GM23338 (cell line): ENCODE results near the gene MRAS. TPM values are rescaled to one million over a fixed set of nuclear protein-coding genes. Genes with fewer than 3 reads are reported as not detected.

Experiments used
- ATAC-seq: fragments of 200-7000 bp; cut with Tn5 transposase; 3 replicates; pipeline ENCODE4 v1.9.1; 2020
- DNase-seq: peaks from one replicate; pipeline ENCODE4 v3.0.0-alpha.2; 2015; ENCODE audit warnings: low spot score
- H2AFZ ChIP-seq: fragments of 200-600 bp; sonication (generic); 2 replicates; pipeline ENCODE4 v1.8.0; 2016; ENCODE audit warnings: antibody characterized with exemption, mild to moderate bottlenecking, moderate library complexity
- H3F3A ChIP-seq: fragments of 200-600 bp; sonication (generic); replicated peaks from 2 replicates; pipeline ENCODE4 v1.8.0; 2017; ENCODE audit warnings: antibody characterized with exemption, mixed run types, low read depth
- H3K27ac ChIP-seq: fragments of 200-600 bp; sonication (generic); 2 replicates; pipeline ENCODE4 v1.6.1; 2016; ENCODE audit warnings: low read depth
- H3K27me3 ChIP-seq: fragments of 200-600 bp; sonication (generic); 2 replicates; pipeline ENCODE4 v1.8.0; 2016; ENCODE audit warnings: mild to moderate bottlenecking, mixed run types, moderate library complexity; ENCODE audit not compliant: insufficient read depth
- H3K36me3 ChIP-seq: fragments of 200-600 bp; sonication (generic); 2 replicates; pipeline ENCODE4 v1.8.0; 2016; ENCODE audit warnings: mild to moderate bottlenecking; ENCODE audit not compliant: insufficient read depth
- H3K4me1 ChIP-seq: fragments of 200-600 bp; sonication (generic); 2 replicates; pipeline ENCODE4 v1.8.0; 2016; ENCODE audit warnings: mild to moderate bottlenecking, moderate library complexity; ENCODE audit not compliant: insufficient read depth
- H3K4me2 ChIP-seq: fragments of 200-600 bp; sonication (generic); 2 replicates; pipeline ENCODE4 v1.7.1; 2017; ENCODE audit warnings: mixed run types
- H3K4me3 ChIP-seq: fragments of 200-600 bp; sonication (generic); 2 replicates; pipeline ENCODE4 v1.6.1; 2016; ENCODE audit warnings: mixed run types
- H3K79me2 ChIP-seq: fragments of 200-600 bp; sonication (generic); replicated peaks from 2 replicates; pipeline ENCODE4 v1.8.0; 2017; ENCODE audit warnings: mild to moderate bottlenecking; ENCODE audit not compliant: insufficient read depth
- H3K9me2 ChIP-seq: fragments of 200-600 bp; sonication (generic); 2 replicates; pipeline ENCODE4 v1.8.0; 2017; ENCODE audit not compliant: insufficient read depth
- H4K20me1 ChIP-seq: fragments of 200-600 bp; sonication (generic); replicated peaks from 2 replicates; pipeline ENCODE4 v1.8.0; 2017; ENCODE audit warnings: mild to moderate bottlenecking; ENCODE audit not compliant: insufficient read depth
- H3K27ac Mint-ChIP-seq: 2 replicates; pipeline ENCODE4 v1.8.0; 2020; ENCODE audit warnings: inconsistent platforms, mild to moderate bottlenecking, moderate library complexity, mixed read lengths
- H3K27me3 Mint-ChIP-seq: 3 replicates; pipeline ENCODE4 v1.8.0; 2022; ENCODE audit warnings: low read depth, mild to moderate bottlenecking, moderate library complexity, mixed read lengths, inconsistent platforms; ENCODE audit not compliant: insufficient read depth, poor library complexity
- H3K36me3 Mint-ChIP-seq: 3 replicates; pipeline ENCODE4 v1.8.0; 2021; ENCODE audit warnings: low read depth, mild to moderate bottlenecking, inconsistent platforms, moderate library complexity, mixed read lengths
- H3K4me1 Mint-ChIP-seq: 3 replicates; pipeline ENCODE4 v1.8.0; 2020; ENCODE audit warnings: mild to moderate bottlenecking, inconsistent platforms, mixed read lengths
- H3K4me3 Mint-ChIP-seq: 3 replicates; pipeline ENCODE4 v1.8.0; 2021; ENCODE audit warnings: moderate library complexity, mild to moderate bottlenecking, inconsistent platforms, mixed read lengths
- H3K9me3 Mint-ChIP-seq: 3 replicates; pipeline ENCODE4 v1.8.0; 2020; ENCODE audit warnings: moderate library complexity, mild to moderate bottlenecking, inconsistent platforms, mixed read lengths
- EZH2 ChIP-seq: fragments of 200-600 bp; sonication (generic); IDR thresholded peaks from one replicate; pipeline ENCODE4 v1.8.0; 2017; ENCODE audit warnings: antibody characterized with exemption, mild to moderate bottlenecking, low read depth; ENCODE audit not compliant: unreplicated experiment
- NANOG ChIP-seq: IDR thresholded peaks from 2 replicates; pipeline ENCODE4 v1.6.1; 2016; ENCODE audit warnings: antibody characterized with exemption, borderline replicate concordance
- POLR2AphosphoS5 ChIP-seq: IDR thresholded peaks from 2 replicates; pipeline ENCODE4 v1.6.1; 2016; ENCODE audit warnings: antibody characterized with exemption, low read depth
- STAT1 ChIP-seq: IDR thresholded peaks from one replicate; pipeline ENCODE4 v1.6.1; 2016; ENCODE audit warnings: antibody characterized with exemption; ENCODE audit not compliant: unreplicated experiment
- ZNF114 ChIP-seq: fragments of 250-450 bp; sonication (Bioruptor Pico); IDR thresholded peaks from 2 replicates; pipeline ENCODE4 v1.5.0; 2020; ENCODE audit warnings: mild to moderate bottlenecking, moderate library complexity
- polyA plus RNA-seq: library from polyadenylated mRNA; unstranded; fragments of >200 nt; fragmentation: Nextera tagmentation; extraction: Ambion mirVana; gene quantifications from 2 replicates; pipeline ENCODE4 v1.2.1, GENCODE V29; 2016
- total RNA-seq: library from RNA; depleted of rRNA; stranded (reverse); fragments of >200 nt; shearing (Covaris generic); gene quantifications from 2 replicates; pipeline ENCODE4 v1.2.3, GENCODE V29; 2014
- TF ChIP-seq, protein P1 (sequence below), 2 experiments: fragments of 200-600 bp in 1 of 2; sonication (generic) in 1 of 2; conservative IDR thresholded peaks; 2 replicates each; pipeline versions ENCODE4 v1.5.1 to v1.6.1; 2016 to 2017; ENCODE audit warnings: antibody characterized with exemption in 2 of 2, low read depth in 2 of 2, mild to moderate bottlenecking in 2 of 2, moderate library complexity in 1 of 2
- TF ChIP-seq, protein P2 (sequence below): IDR thresholded peaks from 2 replicates; pipeline ENCODE4 v1.6.1; 2016; ENCODE audit warnings: antibody characterized with exemption
- TF ChIP-seq, protein P3 (sequence below): IDR thresholded peaks from one replicate; pipeline ENCODE4 v1.6.1; 2018; ENCODE audit warnings: antibody characterized with exemption; ENCODE audit not compliant: unreplicated experiment

The MRAS gene
- total and polyA plus RNA-seq, 2 experiments from 2014 or later: 9.1 to 10.2 TPM

DNA sequence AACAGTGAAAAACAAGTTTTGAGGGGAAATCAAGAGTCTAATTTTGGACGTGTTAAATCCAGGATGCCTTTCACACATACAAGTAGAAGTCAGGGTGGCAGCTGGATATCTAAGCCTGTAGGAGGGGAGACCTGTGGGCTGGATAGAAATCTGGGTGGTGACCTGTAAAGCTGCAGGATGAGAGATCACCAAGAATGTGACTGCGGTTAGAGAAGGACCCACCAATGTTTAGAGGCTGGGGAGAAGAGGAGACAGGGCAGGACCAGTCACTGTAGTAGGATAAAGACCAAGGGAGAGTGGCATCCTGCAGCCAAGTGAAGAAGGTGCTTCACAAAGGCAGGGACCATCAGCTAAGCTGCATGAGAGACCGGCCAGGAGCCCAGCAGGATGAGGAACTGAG lies 36.2 kb downstream of the MRAS start:
- H3K27me3 ChIP-seq: no peaks in the 10 kb centered on the region
- no peak overlapping the region for H3K4me2 ChIP-seq
- H3K4me3 ChIP-seq: no peak overlapping the region
- Mint-ChIP-seq H3K4me3 (no peak overlapping the region), H3K4me1 (peaks cover 6% of the 10 kb centered on the region; the same call in 2 of the 3 replicates), H3K27ac (no peak overlapping the region), H3K27me3 (no peaks in the 10 kb centered on the region), H3K9me3 (peaks cover 3% of the 10 kb centered on the region; the same call in 2 of the 3 replicates), H3K36me3 (peaks cover 8% of the 10 kb centered on the region; the same call in 2 of the 3 replicates)
- no peaks in the 10 kb centered on the region for H4K20me1 ChIP-seq
- no peaks in the 10 kb centered on the region for H3K36me3 ChIP-seq
- DNase-seq: no peak
- no peaks in the 10 kb centered on the region for H3K4me1 ChIP-seq
- H2AFZ ChIP-seq: no peak overlapping the region
- no peaks in the 10 kb centered on the region for H3K9me2 ChIP-seq
- TF ChIP-seq EZH2 (no peak), NANOG (no peak), POLR2AphosphoS5 (no peak), ZNF114 (no peak), STAT1 (no peak)
- TF ChIP-seq, protein P1, sequence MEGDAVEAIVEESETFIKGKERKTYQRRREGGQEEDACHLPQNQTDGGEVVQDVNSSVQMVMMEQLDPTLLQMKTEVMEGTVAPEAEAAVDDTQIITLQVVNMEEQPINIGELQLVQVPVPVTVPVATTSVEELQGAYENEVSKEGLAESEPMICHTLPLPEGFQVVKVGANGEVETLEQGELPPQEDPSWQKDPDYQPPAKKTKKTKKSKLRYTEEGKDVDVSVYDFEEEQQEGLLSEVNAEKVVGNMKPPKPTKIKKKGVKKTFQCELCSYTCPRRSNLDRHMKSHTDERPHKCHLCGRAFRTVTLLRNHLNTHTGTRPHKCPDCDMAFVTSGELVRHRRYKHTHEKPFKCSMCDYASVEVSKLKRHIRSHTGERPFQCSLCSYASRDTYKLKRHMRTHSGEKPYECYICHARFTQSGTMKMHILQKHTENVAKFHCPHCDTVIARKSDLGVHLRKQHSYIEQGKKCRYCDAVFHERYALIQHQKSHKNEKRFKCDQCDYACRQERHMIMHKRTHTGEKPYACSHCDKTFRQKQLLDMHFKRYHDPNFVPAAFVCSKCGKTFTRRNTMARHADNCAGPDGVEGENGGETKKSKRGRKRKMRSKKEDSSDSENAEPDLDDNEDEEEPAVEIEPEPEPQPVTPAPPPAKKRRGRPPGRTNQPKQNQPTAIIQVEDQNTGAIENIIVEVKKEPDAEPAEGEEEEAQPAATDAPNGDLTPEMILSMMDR (conservative IDR thresholded peaks at IDR 0.05; ENCODE audit: low read depth in 2 of 2): no peak
- TF ChIP-seq, protein P2, sequence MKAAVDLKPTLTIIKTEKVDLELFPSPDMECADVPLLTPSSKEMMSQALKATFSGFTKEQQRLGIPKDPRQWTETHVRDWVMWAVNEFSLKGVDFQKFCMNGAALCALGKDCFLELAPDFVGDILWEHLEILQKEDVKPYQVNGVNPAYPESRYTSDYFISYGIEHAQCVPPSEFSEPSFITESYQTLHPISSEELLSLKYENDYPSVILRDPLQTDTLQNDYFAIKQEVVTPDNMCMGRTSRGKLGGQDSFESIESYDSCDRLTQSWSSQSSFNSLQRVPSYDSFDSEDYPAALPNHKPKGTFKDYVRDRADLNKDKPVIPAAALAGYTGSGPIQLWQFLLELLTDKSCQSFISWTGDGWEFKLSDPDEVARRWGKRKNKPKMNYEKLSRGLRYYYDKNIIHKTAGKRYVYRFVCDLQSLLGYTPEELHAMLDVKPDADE: no peak
- TF ChIP-seq, protein P3, sequence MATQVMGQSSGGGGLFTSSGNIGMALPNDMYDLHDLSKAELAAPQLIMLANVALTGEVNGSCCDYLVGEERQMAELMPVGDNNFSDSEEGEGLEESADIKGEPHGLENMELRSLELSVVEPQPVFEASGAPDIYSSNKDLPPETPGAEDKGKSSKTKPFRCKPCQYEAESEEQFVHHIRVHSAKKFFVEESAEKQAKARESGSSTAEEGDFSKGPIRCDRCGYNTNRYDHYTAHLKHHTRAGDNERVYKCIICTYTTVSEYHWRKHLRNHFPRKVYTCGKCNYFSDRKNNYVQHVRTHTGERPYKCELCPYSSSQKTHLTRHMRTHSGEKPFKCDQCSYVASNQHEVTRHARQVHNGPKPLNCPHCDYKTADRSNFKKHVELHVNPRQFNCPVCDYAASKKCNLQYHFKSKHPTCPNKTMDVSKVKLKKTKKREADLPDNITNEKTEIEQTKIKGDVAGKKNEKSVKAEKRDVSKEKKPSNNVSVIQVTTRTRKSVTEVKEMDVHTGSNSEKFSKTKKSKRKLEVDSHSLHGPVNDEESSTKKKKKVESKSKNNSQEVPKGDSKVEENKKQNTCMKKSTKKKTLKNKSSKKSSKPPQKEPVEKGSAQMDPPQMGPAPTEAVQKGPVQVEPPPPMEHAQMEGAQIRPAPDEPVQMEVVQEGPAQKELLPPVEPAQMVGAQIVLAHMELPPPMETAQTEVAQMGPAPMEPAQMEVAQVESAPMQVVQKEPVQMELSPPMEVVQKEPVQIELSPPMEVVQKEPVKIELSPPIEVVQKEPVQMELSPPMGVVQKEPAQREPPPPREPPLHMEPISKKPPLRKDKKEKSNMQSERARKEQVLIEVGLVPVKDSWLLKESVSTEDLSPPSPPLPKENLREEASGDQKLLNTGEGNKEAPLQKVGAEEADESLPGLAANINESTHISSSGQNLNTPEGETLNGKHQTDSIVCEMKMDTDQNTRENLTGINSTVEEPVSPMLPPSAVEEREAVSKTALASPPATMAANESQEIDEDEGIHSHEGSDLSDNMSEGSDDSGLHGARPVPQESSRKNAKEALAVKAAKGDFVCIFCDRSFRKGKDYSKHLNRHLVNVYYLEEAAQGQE: no peak
- ATAC-seq: no peak
- no peak overlapping the region for H3K27ac ChIP-seq
- H3K79me2 ChIP-seq: no peaks in the 10 kb centered on the region
- H3F3A ChIP-seq: no peaks in the 10 kb centered on the region

DNA sequence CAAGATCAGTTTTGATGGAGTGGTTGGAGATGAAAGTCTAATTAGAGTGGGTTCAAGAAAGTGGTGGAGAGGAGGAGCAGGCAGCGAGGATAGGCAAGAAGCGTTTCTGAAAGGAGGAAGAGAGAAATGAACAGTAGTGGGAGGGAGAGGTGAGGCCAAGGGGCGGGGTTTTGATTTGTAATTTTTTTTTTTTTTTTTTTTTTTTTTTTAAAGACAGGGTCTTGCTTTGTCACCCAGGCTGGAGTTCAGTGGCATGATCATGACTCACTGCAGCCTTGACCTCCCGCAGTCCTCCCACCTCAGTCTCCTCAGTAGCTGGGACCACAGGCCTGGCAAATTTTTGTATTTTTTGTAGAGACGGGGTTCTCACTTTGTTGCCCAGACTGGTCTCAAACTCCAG lies 36.6 kb downstream of the MRAS start:
- peaks cover 8% of the 10 kb centered on the region; the same call in 2 of the 3 replicates for H3K36me3 Mint-ChIP-seq
- Histone ChIP-seq H3K36me3 (no peaks in the 10 kb centered on the region), H3K27ac (no peak overlapping the region), H3K4me2 (no peak overlapping the region), H3F3A (no peaks in the 10 kb centered on the region), H3K4me1 (no peaks in the 10 kb centered on the region), H4K20me1 (no peaks in the 10 kb centered on the region), H3K79me2 (no peaks in the 10 kb centered on the region), H2AFZ (no peak overlapping the region), H3K27me3 (no peaks in the 10 kb centered on the region), H3K9me2 (no peaks in the 10 kb centered on the region), H3K4me3 (no peak overlapping the region)
- H3K27ac Mint-ChIP-seq: no peak overlapping the region
- peaks cover 3% of the 10 kb centered on the region; the same call in 2 of the 3 replicates for H3K9me3 Mint-ChIP-seq
- DNase-seq (no peak), ATAC-seq (no peak)
- peaks cover 6% of the 10 kb centered on the region; the same call in 2 of the 3 replicates for H3K4me1 Mint-ChIP-seq
- no peaks in the 10 kb centered on the region for H3K27me3 Mint-ChIP-seq
- H3K4me3 Mint-ChIP-seq: no peak overlapping the region
- TF ChIP-seq, protein P2: no peak
- TF ChIP-seq, protein P3: no peak
